T-helper 1 cell treated with Interleukin-12 subunit alpha and Interleukin-12 subunit beta and Interleukin-4 antibody, amounts not matched to agents 30 μg/mL and 1 μg/mL, for 36 hours (primary cell): ENCODE data around the gene HS3ST1.

Experiments used
- H3K27ac Mint-ChIP-seq: one replicate; pipeline ENCODE4 v1.8.0; 2021; ENCODE audit warnings: mild to moderate bottlenecking, mixed read lengths
- H3K27me3 Mint-ChIP-seq: one replicate; pipeline ENCODE4 v1.8.0; 2021; ENCODE audit warnings: low read depth, mixed read lengths
- H3K36me3 Mint-ChIP-seq: one replicate; pipeline ENCODE4 v1.8.0; 2021; ENCODE audit warnings: low read depth, mixed read lengths
- H3K4me1 Mint-ChIP-seq: one replicate; pipeline ENCODE4 v1.8.0; 2021; ENCODE audit warnings: low read depth, mixed read lengths
- H3K4me3 Mint-ChIP-seq: one replicate; pipeline ENCODE4 v1.8.0; 2021; ENCODE audit warnings: mild to moderate bottlenecking, moderate library complexity, mixed read lengths
- H3K9me3 Mint-ChIP-seq: one replicate; pipeline ENCODE4 v1.8.0; 2021; ENCODE audit warnings: mixed read lengths

HS3ST1 gene

GRCh38 chr4:11428231-11428898, at the start of gene HS3ST1:
Gene HS3ST1 (minus strand): TSS chr4:11428894. CDS start chr4:11400005, 28,889 bp downstream.
- H3K9me3 Mint-ChIP-seq, result no peaks in the 10 kb centered on the region
- no peak within 1 kb of the TSS for H3K27ac Mint-ChIP-seq
- peak within 1 kb of the TSS; percentile 34 for H3K4me3 Mint-ChIP-seq
- H3K36me3 Mint-ChIP-seq, result no peaks in the 10 kb centered on the region
- peaks cover 9% of the 10 kb centered on the region for H3K4me1 Mint-ChIP-seq
- peaks cover 68% of the 10 kb centered on the region for H3K27me3 Mint-ChIP-seq

- peaks cover 14% of the 10 kb centered on the region for H3K4me1 Mint-ChIP-seq
- peaks cover 2% of the 10 kb centered on the region for H3K36me3 Mint-ChIP-seq
- H3K27ac Mint-ChIP-seq, result no peak overlapping the region
Observed at GRCh38 chr4:11475871-11476270, 47.2 kb upstream of the HS3ST1 start.

GRCh38 chr4:11474146-11474545, 45.5 kb upstream of the HS3ST1 start:
- Mint-ChIP-seq H3K27me3 (peaks cover 7% of the 10 kb centered on the region), H3K4me3 (no peak overlapping the region), H3K9me3 (peaks cover 17% of the 10 kb centered on the region), H3K27ac (no peak overlapping the region), H3K36me3 (peaks cover 2% of the 10 kb centered on the region), H3K4me1 (peaks cover 25% of the 10 kb centered on the region)

More at GRCh38 chr4:11475871-11476270, 47.2 kb upstream of the HS3ST1 start:
- Mint-ChIP-seq H3K27me3 (peaks cover 7% of the 10 kb centered on the region), H3K9me3 (peaks cover 17% of the 10 kb centered on the region), H3K4me3 (no peak overlapping the region)

- Mint-ChIP-seq H3K27me3 (peaks cover 8% of the 10 kb centered on the region), H3K9me3 (peaks cover 11% of the 10 kb centered on the region), H3K36me3 (peaks cover 2% of the 10 kb centered on the region), H3K4me3 (peak overlapping the region; percentile 64), H3K4me1 (peaks cover 34% of the 10 kb centered on the region), H3K27ac (peak overlapping the region; percentile 51)
Observed at GRCh38 chr4:11472535-11472934, 43.8 kb upstream of the HS3ST1 start.

- Mint-ChIP-seq H3K4me3 (peak overlapping the region; percentile 84), H3K27me3 (peaks cover 12% of the 10 kb centered on the region), H3K9me3 (peaks cover 9% of the 10 kb centered on the region), H3K4me1 (peaks cover 37% of the 10 kb centered on the region), H3K27ac (peak overlapping the region; percentile 96), H3K36me3 (peaks cover 2% of the 10 kb centered on the region)
Observed at GRCh38 chr4:11471618-11472017, 42.9 kb upstream of the HS3ST1 start.

GRCh38 chr4:11471046-11471441, 42.4 kb upstream of the HS3ST1 start:
- Mint-ChIP-seq H3K4me1 (peaks cover 37% of the 10 kb centered on the region), H3K36me3 (peaks cover 2% of the 10 kb centered on the region), H3K9me3 (peaks cover 9% of the 10 kb centered on the region)

GRCh38 chr4:11470438-11471045, 41.8 kb upstream of the HS3ST1 start:
- H3K9me3 Mint-ChIP-seq, result peaks cover 9% of the 10 kb centered on the region
- H3K27ac Mint-ChIP-seq, result peak overlapping the region; percentile 58
- H3K27me3 Mint-ChIP-seq, result peaks cover 18% of the 10 kb centered on the region
- peaks cover 37% of the 10 kb centered on the region for H3K4me1 Mint-ChIP-seq
- peaks cover 2% of the 10 kb centered on the region for H3K36me3 Mint-ChIP-seq
- H3K4me3 Mint-ChIP-seq, result peak overlapping the region; percentile 11

More at GRCh38 chr4:11471046-11471441, 42.4 kb upstream of the HS3ST1 start:
- Mint-ChIP-seq H3K27me3 (peaks cover 17% of the 10 kb centered on the region), H3K4me3 (no peak overlapping the region), H3K27ac (peak overlapping the region; percentile 58)

- no peak overlapping the region for H3K4me3 Mint-ChIP-seq
- H3K27me3 Mint-ChIP-seq, result peaks cover 20% of the 10 kb centered on the region
- peaks cover 2% of the 10 kb centered on the region for H3K36me3 Mint-ChIP-seq
- H3K4me1 Mint-ChIP-seq, result peaks cover 36% of the 10 kb centered on the region
- H3K27ac Mint-ChIP-seq, result peak overlapping the region; percentile 42
- H3K9me3 Mint-ChIP-seq, result peaks cover 9% of the 10 kb centered on the region
Observed at GRCh38 chr4:11469650-11470437, 41.1 kb upstream of the HS3ST1 start.

GRCh38 chr4:11468901-11469300, 40.2 kb upstream of the HS3ST1 start:
- Mint-ChIP-seq H3K27ac (no peak overlapping the region), H3K4me1 (peaks cover 36% of the 10 kb centered on the region), H3K9me3 (peaks cover 9% of the 10 kb centered on the region), H3K27me3 (peaks cover 17% of the 10 kb centered on the region), H3K4me3 (no peak overlapping the region), H3K36me3 (peaks cover 2% of the 10 kb centered on the region)

- Mint-ChIP-seq H3K36me3 (peaks cover 2% of the 10 kb centered on the region), H3K27me3 (peaks cover 17% of the 10 kb centered on the region), H3K4me1 (peaks cover 35% of the 10 kb centered on the region), H3K4me3 (no peak overlapping the region), H3K9me3 (peaks cover 9% of the 10 kb centered on the region), H3K27ac (no peak overlapping the region)
Observed at GRCh38 chr4:11467931-11468330, 39.2 kb upstream of the HS3ST1 start.

- peaks cover 34% of the 10 kb centered on the region for H3K27me3 Mint-ChIP-seq
- no peak overlapping the region for H3K27ac Mint-ChIP-seq
- H3K4me3 Mint-ChIP-seq, result no peak overlapping the region
Observed at GRCh38 chr4:11463707-11464106, 35.0 kb upstream of the HS3ST1 start.

GRCh38 chr4:11456401-11456800, 27.7 kb upstream of the HS3ST1 start:
- H3K27ac Mint-ChIP-seq, result no peak overlapping the region
- H3K9me3 Mint-ChIP-seq, result peaks cover 10% of the 10 kb centered on the region
- peaks cover 12% of the 10 kb centered on the region for H3K27me3 Mint-ChIP-seq
- H3K4me1 Mint-ChIP-seq, result peaks cover 3% of the 10 kb centered on the region
- no peak overlapping the region for H3K4me3 Mint-ChIP-seq
- no peaks in the 10 kb centered on the region for H3K36me3 Mint-ChIP-seq

More at GRCh38 chr4:11463707-11464106, 35.0 kb upstream of the HS3ST1 start:
- Mint-ChIP-seq H3K9me3 (peaks cover 21% of the 10 kb centered on the region), H3K4me1 (peaks cover 8% of the 10 kb centered on the region), H3K36me3 (no peaks in the 10 kb centered on the region)

- H3K36me3 Mint-ChIP-seq, result no peaks in the 10 kb centered on the region
- no peak overlapping the region for H3K27ac Mint-ChIP-seq
- no peak overlapping the region for H3K4me3 Mint-ChIP-seq
- H3K9me3 Mint-ChIP-seq, result peaks cover 3% of the 10 kb centered on the region
- H3K27me3 Mint-ChIP-seq, result peaks cover 5% of the 10 kb centered on the region
- peaks cover 3% of the 10 kb centered on the region for H3K4me1 Mint-ChIP-seq
Observed at GRCh38 chr4:11455201-11455835, 26.6 kb upstream of the HS3ST1 start.

- peaks cover 3% of the 10 kb centered on the region for H3K4me1 Mint-ChIP-seq
- H3K27ac Mint-ChIP-seq, result no peak overlapping the region
- no peak overlapping the region for H3K4me3 Mint-ChIP-seq
- peaks cover 8% of the 10 kb centered on the region for H3K27me3 Mint-ChIP-seq
- H3K36me3 Mint-ChIP-seq, result no peaks in the 10 kb centered on the region
- H3K9me3 Mint-ChIP-seq, result no peaks in the 10 kb centered on the region
Observed at GRCh38 chr4:11451716-11452115, 23.0 kb upstream of the HS3ST1 start.
